GM21423 (cell line): ENCODE measurements around the gene LTA.

Source experiments
- ATAC-seq: cut with Tn5 transposase; IDR thresholded peaks from one replicate; pipeline ENCODE4 v1.9.1; 2021; ENCODE audit warnings: mild to moderate bottlenecking, moderate library complexity; ENCODE audit not compliant: unreplicated experiment

LTA gene

DNA sequence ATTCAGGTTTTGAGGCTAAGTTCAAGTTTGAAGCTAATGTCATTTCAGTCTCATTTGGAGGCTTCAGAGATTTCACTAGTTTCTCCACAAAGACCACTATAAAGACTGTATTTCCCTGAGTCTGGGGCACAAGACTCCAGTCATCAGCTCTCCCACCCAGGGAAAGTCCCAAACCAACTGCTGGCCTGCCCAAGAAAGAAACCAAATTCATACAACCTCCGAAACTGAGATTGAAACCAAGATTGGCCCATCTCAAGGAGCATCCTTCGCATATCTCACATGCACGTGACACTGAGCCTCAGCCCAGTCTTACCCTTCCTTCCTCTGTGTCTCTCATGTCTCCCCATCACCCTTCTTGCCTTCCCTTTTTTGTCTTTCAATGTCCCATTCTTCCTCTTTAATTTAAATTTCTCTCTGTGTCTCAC is 3.5 kb upstream of the LTA start:
- peak; percentile 60 for ATAC-seq

GRCh38 chr6:31569861-31570536 is 2.1 kb upstream of the LTA start:
- ATAC-seq = no peak

DNA sequence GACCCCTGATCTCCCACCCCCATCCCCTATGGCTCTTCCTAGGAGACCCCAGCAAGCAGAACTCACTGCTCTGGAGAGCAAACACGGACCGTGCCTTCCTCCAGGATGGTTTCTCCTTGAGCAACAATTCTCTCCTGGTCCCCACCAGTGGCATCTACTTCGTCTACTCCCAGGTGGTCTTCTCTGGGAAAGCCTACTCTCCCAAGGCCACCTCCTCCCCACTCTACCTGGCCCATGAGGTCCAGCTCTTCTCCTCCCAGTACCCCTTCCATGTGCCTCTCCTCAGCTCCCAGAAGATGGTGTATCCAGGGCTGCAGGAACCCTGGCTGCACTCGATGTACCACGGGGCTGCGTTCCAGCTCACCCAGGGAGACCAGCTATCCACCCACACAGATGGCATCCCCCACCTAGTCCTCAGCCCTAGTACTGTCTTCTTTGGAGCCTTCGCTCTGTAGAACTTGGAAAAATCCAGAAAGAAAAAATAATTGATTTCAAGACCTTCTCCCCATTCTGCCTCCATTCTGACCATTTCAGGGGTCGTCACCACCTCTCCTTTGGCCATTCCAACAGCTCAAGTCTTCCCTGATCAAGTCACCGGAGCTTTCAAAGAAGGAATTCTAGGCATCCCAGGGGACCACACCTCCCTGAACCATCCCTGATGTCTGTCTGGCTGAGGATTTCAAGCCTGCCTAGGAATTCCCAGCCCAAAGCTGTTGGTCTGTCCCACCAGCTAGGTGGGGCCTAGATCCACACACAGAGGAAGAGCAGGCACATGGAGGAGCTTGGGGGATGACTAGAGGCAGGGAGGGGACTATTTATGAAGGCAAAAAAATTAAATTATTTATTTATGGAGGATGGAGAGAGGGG is 1.4 kb downstream of the LTA start:
- no peak for ATAC-seq

DNA sequence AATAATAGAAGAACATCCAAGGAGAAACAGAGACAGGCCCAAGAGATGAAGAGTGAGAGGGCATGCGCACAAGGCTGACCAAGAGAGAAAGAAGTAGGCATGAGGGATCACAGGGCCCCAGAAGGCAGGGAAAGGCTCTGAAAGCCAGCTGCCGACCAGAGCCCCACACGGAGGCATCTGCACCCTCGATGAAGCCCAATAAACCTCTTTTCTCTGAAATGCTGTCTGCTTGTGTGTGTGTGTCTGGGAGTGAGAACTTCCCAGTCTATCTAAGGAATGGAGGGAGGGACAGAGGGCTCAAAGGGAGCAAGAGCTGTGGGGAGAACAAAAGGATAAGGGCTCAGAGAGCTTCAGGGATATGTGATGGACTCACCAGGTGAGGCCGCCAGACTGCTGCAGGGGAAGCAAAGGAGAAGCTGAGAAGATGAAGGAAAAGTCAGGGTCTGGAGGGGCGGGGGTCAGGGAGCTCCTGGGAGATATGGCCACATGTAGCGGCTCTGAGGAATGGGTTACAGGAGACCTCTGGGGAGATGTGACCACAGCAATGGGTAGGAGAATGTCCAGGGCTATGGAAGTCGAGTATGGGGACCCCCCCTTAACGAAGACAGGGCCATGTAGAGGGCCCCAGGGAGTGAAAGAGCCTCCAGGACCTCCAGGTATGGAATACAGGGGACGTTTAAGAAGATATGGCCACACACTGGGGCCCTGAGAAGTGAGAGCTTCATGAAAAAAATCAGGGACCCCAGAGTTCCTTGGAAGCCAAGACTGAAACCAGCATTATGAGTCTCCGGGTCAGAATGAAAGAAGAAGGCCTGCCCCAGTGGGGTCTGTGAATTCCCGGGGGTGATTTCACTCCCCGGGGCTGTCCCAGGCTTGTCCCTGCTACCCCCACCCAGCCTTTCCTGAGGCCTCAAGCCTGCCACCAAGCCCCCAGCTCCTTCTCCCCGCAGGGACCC is 2.3 kb downstream of the LTA start:
- no peak for ATAC-seq

DNA sequence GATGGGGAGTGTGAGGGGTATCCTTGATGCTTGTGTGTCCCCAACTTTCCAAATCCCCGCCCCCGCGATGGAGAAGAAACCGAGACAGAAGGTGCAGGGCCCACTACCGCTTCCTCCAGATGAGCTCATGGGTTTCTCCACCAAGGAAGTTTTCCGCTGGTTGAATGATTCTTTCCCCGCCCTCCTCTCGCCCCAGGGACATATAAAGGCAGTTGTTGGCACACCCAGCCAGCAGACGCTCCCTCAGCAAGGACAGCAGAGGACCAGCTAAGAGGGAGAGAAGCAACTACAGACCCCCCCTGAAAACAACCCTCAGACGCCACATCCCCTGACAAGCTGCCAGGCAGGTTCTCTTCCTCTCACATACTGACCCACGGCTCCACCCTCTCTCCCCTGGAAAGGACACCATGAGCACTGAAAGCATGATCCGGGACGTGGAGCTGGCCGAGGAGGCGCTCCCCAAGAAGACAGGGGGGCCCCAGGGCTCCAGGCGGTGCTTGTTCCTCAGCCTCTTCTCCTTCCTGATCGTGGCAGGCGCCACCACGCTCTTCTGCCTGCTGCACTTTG is 3.3 kb downstream of the LTA start, which contains the start of gene TNF:
Gene TNF (plus strand): TSS at position 231 of the 567 bp plus-strand sequence. CDS start 177 bp downstream, at position 408.
- no peak for ATAC-seq

DNA sequence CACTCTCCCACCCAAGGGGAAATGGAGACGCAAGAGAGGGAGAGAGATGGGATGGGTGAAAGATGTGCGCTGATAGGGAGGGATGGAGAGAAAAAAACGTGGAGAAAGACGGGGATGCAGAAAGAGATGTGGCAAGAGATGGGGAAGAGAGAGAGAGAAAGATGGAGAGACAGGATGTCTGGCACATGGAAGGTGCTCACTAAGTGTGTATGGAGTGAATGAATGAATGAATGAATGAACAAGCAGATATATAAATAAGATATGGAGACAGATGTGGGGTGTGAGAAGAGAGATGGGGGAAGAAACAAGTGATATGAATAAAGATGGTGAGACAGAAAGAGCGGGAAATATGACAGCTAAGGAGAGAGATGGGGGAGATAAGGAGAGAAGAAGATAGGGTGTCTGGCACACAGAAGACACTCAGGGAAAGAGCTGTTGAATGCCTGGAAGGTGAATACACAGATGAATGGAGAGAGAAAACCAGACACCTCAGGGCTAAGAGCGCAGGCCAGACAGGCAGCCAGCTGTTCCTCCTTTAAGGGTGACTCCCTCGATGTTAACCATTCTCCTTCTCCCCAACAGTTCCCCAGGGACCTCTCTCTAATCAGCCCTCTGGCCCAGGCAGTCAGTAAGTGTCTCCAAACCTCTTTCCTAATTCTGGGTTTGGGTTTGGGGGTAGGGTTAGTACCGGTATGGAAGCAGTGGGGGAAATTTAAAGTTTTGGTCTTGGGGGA is 4.0 kb downstream of the LTA start:
- ATAC-seq = no peak

DNA sequence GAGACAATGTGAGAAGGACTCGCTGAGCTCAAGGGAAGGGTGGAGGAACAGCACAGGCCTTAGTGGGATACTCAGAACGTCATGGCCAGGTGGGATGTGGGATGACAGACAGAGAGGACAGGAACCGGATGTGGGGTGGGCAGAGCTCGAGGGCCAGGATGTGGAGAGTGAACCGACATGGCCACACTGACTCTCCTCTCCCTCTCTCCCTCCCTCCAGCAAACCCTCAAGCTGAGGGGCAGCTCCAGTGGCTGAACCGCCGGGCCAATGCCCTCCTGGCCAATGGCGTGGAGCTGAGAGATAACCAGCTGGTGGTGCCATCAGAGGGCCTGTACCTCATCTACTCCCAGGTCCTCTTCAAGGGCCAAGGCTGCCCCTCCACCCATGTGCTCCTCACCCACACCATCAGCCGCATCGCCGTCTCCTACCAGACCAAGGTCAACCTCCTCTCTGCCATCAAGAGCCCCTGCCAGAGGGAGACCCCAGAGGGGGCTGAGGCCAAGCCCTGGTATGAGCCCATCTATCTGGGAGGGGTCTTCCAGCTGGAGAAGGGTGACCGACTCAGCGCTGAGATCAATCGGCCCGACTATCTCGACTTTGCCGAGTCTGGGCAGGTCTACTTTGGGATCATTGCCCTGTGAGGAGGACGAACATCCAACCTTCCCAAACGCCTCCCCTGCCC is 4.9 kb downstream of the LTA start:
- no peak for ATAC-seq

DNA sequence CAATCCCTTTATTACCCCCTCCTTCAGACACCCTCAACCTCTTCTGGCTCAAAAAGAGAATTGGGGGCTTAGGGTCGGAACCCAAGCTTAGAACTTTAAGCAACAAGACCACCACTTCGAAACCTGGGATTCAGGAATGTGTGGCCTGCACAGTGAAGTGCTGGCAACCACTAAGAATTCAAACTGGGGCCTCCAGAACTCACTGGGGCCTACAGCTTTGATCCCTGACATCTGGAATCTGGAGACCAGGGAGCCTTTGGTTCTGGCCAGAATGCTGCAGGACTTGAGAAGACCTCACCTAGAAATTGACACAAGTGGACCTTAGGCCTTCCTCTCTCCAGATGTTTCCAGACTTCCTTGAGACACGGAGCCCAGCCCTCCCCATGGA is 5.5 kb downstream of the LTA start:
- ATAC-seq = no peak

GRCh38 chr6:31578184-31579118 is 6.4 kb downstream of the LTA start:
- ATAC-seq = no peak

- ATAC-seq = no peak
Observed at GRCh38 chr6:31579119-31579505, 7.0 kb downstream of the LTA start.

GRCh38 chr6:31579546-31580437 is 7.7 kb downstream of the LTA start:
- ATAC-seq = no peak

DNA sequence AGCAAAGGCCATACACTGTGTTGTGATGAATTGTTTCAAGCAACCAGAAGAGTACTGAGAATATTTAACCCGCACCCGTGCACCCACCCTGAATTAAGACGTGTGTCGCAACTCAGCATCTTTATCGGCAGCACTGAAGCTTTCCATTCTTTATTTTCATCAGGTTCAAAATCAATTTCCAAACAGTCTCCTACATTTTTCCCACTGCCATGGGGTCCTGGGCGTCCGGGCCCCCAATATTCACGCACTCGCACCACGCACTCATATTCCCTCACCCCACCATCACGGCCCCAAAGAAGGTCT is 8.3 kb downstream of the LTA start:
- ATAC-seq = no peak

GRCh38 chr6:31580807-31581433 is 8.8 kb downstream of the LTA start:
- peak; percentile 49 for ATAC-seq

GRCh38 chr6:31581434-31582229 is 9.5 kb downstream of the LTA start:
- no peak for ATAC-seq

GRCh38 chr6:31582230-31582643 is 10.1 kb downstream of the LTA start, which contains the start of gene LTB:
Gene LTB (minus strand): TSS chr6:31582424. CDS start chr6:31582417, 7 bp downstream.
- ATAC-seq = no peak

- ATAC-seq = no peak
Observed at GRCh38 chr6:31585491-31585890, 13.4 kb downstream of the LTA start.
